HG03060 (cell line): ENCODE results near the gene CCSER1.
"Not testable (repeated sequence)": the region's sequence is repeated elsewhere in the genome, so short reads cannot be mapped to it uniquely, and the experiment has no call there.

Experiments
- ATAC-seq: cut with Tn5 transposase; IDR thresholded peaks from one replicate; pipeline ENCODE4 v1.9.1; 2021; ENCODE audit warnings: low read depth, moderate number of reproducible peaks; ENCODE audit not compliant: unreplicated experiment

CCSER1 gene

DNA sequence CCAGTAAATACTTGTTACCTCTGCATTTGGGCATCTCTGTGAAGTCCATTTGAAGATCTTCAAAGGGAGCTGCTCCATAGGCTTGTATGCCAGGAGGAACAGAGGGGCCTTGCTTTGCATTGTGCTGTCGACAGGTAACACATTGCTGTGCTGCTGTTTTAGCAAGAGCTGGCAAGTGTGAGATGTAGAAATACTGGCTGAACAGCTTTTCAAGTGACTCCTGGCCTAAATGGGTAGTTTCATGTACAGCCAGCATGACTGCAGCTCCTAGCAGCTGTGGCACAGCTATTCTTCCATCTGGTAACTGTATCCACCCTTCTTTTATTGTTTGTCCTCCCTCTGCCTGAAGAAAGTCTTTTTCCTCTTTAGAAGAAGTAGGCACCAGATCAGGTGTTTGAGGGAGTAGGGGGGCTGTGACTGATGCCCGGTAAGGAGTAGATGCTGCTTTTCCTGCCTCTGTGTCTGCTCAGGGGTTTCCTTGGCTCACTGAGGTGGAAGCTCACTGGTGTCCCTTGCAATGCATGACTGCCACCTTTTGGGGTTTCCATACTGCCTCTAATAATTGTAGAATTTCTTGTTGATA, 965.3 kb downstream of the CCSER1 start:
- no peak for ATAC-seq

DNA sequence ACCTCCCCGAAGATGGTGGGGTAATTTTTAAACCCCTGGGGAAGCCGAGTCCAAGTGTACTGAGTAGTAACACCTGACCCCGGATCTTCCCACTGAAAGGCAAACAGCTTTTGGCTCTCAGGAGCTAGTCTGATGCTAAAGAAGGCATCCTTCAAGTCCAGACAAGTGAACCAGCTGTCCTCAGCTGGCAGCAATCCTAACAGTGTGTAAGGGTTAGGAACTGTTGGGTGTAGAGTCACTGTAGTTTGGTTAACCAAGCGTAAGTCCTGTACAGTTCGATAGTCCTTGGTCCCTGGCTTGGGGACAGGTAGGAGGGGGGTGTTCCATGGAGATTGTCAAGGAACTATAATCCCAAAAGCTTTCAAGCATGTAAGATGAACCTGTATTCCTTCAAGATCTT, 967.0 kb downstream of the CCSER1 start:
- not testable (repeated sequence) for ATAC-seq

DNA sequence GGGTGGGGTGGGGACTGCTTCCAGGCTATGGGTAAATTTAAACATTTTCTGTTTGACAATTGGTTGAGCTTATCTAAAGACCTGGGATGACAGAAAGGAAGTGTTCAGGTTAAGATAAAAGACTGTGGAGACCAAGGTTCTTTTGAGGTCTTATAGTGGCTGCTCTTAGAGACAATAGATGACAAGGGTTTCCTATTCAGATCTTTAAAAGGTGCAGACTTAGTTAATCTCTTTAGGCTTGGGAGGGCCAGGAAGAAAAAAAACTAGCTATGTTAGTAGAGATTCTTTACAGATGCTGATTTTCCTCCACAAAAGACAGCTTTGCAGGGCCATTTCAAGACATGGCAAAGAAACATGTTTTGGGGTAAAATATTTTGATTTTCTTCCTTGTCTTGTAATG, 972.5 kb downstream of the CCSER1 start:
- no peak for ATAC-seq

DNA sequence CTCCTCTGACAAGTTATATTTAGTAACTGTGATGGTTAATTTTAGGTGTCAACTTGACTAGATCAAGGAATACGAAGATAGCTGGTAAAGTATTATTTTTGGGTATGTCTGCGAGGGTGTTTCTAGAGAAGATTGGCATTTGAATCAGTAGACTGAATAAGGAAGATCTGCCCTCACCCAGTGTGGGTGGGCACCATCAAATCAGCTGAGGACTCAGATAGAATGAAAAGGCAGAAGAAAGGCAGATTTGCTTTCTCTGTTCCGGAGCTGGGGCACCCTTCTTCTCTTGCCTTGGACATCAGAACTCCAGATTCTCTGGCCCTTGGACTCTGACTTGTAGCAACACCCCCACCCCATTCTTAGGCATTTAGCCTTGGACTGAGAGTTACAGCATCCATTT, 981.6 kb downstream of the CCSER1 start:
- no peak for ATAC-seq

DNA sequence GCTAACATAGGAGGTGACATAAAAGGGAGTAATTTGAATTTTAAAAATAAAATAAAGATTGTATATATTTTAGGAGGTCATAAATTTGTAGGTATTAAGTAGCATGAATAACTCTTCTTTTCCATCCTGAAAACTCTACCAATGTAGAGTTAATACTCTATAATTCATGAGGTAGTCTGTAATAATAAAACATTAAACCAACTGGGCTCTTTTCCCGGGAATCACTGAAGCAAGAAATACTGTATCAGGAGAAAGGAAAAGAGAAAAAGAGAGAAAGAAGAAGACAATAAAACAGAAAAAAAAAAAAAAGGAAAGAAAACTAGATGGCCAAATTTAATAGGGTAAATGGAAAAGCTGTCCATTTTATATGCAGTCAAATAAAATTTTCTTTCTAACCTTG, 984.4 kb downstream of the CCSER1 start:
- ATAC-seq: no peak

DNA sequence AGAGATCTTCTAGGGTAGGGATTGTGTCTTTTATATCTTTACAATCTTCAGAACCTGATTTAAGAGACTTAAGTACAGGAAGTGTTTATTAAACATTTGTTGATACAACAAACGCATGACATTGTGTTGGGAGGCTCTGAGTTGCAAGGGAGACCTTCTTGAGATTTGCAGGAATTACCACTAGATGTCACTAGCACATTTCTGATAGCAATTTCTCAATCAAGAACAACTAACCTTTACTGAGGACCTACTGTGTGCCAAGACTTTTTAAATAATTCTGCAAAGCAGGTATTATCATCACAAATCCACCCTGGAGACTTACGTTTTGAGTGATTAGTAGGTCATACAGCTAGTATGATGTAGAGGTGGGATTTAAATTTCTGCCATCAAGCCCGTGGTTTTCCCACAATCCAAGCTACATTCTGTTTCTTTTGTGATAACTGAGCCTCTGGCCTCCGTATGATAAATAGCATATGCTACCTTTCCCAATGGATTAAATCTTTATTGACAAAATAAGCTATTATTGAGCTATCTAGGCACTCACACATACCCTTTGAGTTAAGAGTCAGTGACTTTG, 986.0 kb downstream of the CCSER1 start:
- no peak for ATAC-seq

DNA sequence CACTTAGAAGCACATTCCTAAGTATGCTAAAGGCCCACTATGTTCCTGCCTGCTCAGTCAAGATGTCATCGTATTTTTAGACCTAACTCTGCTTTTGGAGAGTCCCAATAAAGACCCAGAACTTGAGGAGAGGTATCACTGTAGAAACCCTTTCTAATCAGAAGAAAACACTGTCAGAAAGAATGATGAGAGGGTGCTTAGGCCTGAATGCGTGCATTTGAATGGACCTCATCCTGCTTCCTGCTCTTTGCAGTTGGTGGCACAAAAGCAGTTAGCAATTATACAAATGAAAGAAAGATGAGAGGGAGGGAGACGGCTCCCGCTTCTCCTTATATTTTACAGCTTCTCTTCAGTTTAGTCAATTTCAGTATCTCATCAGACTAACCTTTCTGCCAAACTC, 987.2 kb downstream of the CCSER1 start:
- no peak for ATAC-seq

DNA sequence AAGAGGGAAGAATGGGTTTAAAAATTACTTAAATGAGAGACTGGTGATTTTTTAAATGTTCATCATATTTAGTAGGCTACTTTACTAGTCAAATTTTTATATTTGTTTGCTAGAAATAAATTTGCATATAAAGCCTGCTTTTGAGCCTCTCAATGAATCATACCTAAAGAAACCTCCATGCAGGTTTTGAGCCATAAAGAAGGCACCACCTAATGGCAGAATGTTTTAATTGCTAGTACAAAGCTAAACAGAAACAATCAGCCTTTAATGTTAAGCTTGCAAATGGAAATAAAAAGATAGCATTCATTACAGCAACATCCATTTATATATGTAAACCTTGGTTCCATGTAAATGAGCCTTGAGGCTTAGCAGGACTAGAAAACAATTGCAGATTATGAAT, 989.7 kb downstream of the CCSER1 start:
- no peak for ATAC-seq

DNA sequence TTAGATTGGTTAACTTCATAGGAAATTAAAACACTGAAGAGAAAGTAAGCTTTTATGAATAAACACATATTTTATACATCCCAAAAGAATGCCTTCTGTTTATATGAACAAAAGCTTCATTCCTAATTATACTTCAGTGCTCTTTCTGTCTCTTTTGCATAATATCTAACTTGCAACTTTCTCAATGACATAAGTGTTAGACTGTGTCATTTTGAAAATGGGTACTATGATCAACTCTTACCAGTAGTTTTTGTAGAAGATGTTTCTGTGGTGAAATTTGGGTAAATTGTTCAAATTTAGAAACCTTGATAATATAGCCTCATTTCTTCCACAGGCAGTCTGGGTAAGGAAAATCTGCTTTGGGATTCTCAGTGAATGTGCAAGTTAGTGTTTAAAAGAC, 991.4 kb downstream of the CCSER1 start:
- peak; percentile 74 for ATAC-seq

DNA sequence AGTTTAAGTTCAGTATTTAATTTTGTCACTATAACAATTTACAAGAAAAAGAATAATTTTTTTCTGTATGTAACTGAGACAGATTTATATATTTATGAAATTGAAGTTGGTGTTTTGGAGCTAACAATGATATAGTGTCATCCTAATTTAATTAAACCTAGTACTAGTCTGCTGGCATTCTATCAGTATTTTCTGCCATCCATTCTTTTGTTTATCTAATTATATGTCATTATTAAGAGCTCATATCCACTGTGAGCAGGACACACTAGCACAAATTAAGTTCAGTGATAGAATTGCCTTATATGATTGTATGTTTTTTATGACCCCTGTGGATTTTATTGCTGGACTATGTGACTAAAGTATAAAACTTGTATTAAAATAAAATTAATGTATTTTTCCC, 996.5 kb downstream of the CCSER1 start:
- ATAC-seq: no peak

DNA sequence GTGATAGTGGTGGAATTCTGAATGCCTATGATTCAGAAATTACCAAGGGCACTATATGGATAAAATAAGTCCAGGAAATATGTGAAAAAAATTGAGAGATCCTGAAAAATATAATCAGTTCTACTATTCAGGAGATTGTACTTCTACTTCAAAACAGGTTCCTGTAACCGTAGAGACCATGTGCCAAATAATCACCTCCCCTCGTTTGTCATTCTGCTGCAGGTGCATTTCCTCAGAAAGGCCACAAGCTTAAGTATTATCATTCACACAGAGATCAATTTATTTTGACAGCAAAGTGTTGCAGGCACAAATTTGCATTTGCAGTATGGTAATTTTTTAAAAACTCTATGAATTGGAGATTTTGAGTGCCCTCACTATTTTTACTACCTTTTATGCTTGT, 1000.0 kb downstream of the CCSER1 start:
- ATAC-seq: no peak

DNA sequence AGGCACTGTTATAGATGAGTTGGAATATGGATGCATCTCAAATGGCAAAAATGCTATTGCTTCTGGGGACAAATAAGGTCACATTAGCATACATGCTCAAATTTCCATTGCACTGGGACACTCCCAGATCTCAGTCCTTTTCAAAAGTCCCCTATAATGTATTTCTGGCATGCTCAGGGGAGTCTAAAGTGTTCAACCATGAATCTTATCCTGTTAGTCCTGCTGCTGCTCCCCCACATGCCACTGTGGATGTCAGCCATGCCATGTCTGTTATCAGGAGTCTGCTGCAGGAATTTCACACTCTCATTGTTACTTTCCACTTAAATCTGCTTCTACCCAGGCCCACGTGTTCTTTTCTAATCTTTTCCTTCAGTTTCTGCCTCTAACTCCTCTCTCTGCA, 1000.6 kb downstream of the CCSER1 start:
- no peak for ATAC-seq

DNA sequence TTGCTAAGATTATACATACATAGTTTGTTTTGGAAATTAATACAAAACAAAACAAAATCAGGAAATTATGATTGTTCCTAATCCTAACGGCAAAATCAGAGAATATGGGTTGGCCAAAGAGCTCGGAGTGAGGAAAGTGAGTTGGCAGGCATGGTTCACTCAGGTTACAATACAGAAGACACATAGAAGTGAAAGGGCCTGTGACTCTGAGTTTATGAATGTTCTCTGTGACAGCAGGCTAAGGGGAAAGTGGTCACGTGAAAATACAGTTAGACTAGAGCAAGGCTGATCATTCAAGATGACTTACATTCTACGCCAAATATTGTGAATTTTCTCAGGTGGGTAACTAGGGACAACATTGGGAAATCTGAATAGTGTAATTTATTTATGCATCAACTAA, 1001.3 kb downstream of the CCSER1 start:
- no peak for ATAC-seq

DNA sequence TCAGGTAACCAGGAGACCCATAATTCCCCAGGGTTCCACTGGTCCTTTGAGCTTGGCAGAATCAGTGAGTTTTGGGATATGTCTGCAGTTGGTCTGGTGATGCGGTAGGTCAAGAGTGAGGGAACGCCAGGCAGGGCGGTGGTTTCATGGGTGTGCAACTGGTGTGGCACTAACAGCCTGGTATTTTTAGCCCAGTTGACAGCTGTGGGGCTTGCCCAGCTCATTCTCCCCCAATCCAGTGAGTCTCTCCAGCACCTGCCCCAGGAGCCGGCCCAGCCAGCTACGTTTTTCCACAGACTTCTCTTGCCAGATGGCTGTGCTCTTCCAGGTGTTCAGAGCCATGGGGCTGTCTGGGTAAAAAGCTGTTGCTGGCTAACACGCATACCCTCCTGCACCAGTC, 1019.9 kb downstream of the CCSER1 start:
- no peak for ATAC-seq

DNA sequence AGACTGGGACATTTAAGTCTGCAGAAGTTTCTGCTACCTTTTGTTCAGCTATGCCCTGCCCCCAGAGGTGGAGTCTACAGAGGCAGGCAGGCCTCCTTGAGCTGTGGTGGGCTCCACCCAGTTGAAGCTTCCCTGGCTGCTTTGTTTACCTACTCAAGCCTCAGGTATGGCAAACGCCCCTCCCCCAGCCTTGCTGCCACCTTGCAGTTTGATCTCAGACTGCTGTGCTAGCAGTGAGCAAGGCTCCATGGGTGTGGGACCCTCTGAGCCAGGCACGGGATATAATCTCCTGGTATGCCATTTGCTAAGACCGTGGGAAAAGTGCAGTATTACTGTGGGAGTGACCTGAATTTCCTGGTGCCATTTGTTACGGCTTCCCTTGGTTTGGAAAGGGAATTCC, 1026.8 kb downstream of the CCSER1 start:
- ATAC-seq: not testable (repeated sequence)

DNA sequence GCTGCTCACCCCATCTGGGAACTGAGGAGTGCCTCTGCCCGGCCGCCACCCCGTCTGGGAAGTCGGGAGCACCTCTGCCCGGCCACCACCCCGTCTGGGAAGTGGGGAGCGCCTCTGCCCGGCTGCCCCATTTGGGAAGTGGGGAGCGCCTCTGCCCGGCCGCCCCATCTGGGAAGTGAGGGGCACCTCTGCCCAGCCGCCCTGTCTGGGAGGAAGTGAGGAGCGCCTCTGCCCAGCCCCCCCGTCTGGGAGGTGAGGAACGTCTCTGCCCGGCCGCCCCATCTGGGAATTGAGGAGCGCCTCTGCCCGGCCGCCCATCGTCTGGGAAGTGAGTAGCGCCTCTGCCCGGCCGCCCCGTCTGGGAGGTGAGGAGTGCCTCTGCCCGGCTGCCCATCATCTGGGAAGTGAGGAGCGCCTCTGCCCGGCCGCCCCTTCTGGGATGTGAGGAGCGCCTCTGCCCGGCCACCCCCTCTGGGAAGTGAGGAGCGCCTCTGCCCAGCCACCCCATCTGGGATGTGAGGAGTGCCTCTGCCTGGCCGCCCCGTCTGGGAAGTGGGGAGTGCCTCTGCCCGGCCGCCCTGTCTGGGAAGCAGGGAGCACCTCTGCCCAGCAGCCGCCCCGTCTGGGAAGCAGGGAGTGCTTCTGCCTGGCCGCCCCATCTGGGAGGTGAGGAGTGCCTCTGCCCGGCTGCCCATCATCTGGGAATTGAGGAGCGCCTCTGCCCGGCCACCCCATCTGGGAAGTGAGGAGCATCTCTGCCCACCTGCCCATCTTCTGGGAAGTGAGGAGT, 1040.9 kb downstream of the CCSER1 start:
- ATAC-seq: not testable (repeated sequence)

DNA sequence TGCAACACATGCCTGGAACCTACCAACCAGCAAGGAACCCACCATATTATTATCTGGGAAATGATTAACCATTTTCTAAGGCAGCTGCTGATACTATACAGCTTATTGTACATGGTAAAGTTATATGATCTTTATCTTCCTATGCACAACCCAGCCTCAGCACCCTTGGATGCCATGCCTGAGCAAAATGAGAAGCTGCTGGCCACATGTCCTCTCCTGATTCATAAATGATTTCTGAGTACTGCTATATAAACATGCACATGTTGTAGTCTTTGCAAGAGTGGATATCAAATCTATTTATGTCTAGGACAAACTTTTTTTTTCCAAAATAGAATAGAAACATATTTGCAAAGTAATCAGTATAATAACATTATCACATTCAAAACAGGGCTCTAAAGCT, 1043.6 kb downstream of the CCSER1 start:
- no peak for ATAC-seq

DNA sequence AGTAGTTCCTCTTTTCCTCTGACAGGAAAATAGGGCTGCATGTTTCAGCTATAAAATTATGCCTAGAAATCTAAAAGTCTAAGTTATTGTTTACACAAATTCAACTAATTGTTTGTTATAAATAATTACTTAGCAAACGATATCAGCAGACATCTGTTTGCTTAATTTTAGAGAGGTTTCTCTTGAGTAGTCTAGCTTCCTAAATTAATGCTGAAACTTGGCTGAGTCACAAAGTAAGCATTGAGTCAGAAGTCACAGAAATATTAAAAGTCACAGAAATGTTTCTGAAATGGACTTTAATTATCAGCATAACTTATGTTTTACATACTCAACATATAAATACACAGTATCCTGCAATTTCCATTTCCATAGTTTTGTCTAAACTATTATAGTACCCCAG, 1044.0 kb downstream of the CCSER1 start:
- ATAC-seq: no peak

DNA sequence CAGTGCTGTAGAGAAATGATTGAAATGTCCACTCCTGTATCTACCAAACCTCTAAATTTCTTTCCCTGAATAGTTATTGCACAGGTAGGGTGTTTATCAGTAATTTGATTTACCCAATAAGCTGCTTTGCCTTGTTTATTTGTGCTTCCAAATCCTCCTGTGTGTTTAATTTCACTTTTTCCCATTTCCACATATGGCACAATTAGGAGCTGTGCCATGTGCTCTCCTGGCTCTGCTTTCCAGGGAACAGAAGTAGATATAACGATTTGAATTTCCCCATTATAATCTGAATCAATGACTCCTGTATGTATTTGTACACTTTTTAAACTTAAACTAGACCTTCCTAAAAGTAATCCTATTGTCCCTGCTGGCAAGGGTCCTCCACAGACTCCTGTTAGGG, 1057.9 kb downstream of the CCSER1 start:
- not testable (repeated sequence) for ATAC-seq

DNA sequence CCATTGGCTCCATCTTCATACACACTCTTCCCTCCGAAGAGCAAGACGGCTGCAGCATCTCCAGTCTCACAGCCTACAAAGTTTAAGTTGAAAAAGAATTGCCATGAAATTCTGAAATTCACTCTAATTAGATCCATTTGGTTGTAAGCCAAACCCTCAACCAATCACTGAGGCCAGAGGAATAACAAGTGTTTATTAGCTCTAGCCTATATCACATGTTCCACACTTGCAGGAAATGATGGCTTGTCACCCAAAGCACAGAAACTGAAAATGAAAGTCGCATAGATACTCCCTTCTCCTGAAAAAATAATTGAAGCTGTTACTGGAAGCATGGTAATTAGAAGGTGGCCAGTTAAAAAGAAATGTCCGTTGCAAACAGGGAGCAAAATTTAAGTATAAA, 1071.8 kb downstream of the CCSER1 start:
- ATAC-seq: peak; percentile 83

DNA sequence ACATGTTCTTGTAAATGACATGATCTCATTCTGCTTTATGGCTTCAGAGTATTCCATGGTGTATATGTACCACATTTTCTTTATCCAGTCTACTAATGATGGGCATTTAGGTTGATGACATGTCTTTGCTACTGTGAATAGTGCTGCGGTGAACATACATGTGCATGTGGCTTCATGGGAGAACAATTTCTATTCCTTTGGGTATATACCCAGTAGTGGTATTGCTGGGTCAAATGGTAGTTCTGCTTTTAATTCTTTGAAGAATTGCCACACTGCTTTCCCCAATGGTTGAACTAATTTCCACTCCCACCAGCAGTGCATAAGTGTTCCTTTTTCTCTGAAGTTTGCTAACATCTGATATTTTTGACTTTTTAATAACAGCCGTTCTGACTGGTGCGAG, 1080.3 kb downstream of the CCSER1 start:
- no peak for ATAC-seq

DNA sequence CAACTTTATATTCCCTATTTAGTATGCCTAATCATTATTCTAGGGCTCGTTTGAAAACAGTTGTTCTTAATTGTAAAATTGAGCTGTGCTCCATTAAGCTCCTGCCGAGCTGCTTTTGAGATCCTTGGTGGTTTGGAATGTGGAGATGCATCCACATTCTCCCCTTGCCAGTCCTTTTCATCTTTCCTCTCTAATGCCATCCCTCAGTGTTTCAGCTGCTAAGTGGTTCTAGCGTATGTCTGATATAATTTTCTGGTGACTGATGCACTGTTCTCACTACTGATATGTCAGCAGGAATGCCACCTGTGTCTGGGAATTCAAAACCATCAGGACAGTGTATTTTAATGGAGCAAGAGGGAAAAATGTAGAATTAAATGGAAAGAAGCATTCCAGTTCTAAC, 1085.0 kb downstream of the CCSER1 start:
- no peak for ATAC-seq
